Spleen (tissue), 11 donors: Measurements from ENCODE around the gene TACC2. TPM values are rescaled to one million over a fixed set of nuclear protein-coding genes. Genes with fewer than 3 reads are reported as not detected.

ENCODE experiments used
- DNase-seq: peaks from one replicate; pipeline ENCODE4 v3.0.0-alpha.2; 2020
- H3K27ac ChIP-seq, 8 donors: fragments of 200-600 bp; sonication (generic) in 7 of 8; 1 replicate in 4 of 8; 2 replicates in 4 of 8; pipeline versions ENCODE4 v1.5.0 to v1.8.0; 2016 to 2021; ENCODE audit warnings: inconsistent platforms in 4 of 8, mild to moderate bottlenecking in 4 of 8, moderate library complexity in 1 of 8
- H3K27me3 ChIP-seq, 7 donors: fragments of 200-600 bp; sonication (generic) in 6 of 7; replicated peaks in 1 of 7; 1 replicate in 4 of 7; 2 replicates in 3 of 7; pipeline versions ENCODE4 v1.5.0 to v1.8.0; 2016 to 2021; ENCODE audit warnings: inconsistent platforms in 3 of 7, mild to moderate bottlenecking in 1 of 7
- H3K36me3 ChIP-seq, 6 donors: fragments of 200-600 bp; sonication (generic) in 5 of 6; 1 replicate in 4 of 6; 2 replicates in 2 of 6; pipeline versions ENCODE4 v1.5.0 to v1.8.0; 2016 to 2021; ENCODE audit warnings: inconsistent platforms in 2 of 6
- H3K4me1 ChIP-seq, 6 donors: fragments of 200-600 bp; sonication (generic) in 5 of 6; 1 replicate in 3 of 6; 2 replicates in 3 of 6; pipeline versions ENCODE4 v1.5.0 to v1.8.0; 2016 to 2021; ENCODE audit warnings: inconsistent platforms in 3 of 6
- H3K4me3 ChIP-seq, 8 donors: fragments of 200-600 bp; sonication (generic) in 7 of 8; 1 replicate in 4 of 8; 2 replicates in 4 of 8; pipeline versions ENCODE4 v1.5.0 to v1.8.0; 2016 to 2021; ENCODE audit warnings: inconsistent platforms in 4 of 8, mild to moderate bottlenecking in 4 of 8, moderate library complexity in 2 of 8
- H3K9me3 ChIP-seq, 8 donors: fragments of 200-600 bp; sonication (generic) in 7 of 8; 1 replicate in 4 of 8; 2 replicates in 4 of 8; pipeline versions ENCODE4 v1.5.0 to v1.8.0; 2016 to 2021; ENCODE audit warnings: inconsistent platforms in 4 of 8
- POLR2A ChIP-seq, 3 donors: fragments of 450-650 bp; IDR thresholded peaks; one replicate each; pipeline ENCODE4 v1.5.1; 2017; ENCODE audit warnings: antibody characterized with exemption in 3 of 3, mild to moderate bottlenecking in 1 of 3
- POLR2AphosphoS5 ChIP-seq, 3 donors: sonication (generic); formaldehyde crosslinking; IDR thresholded peaks; one replicate each; pipeline ENCODE4 v1.5.1; 2017; ENCODE audit warnings: antibody characterized with exemption in 3 of 3
- WGBS, 5 donors: extraction: QIAGEN DNeasy Blood & Tissue Kit in 3 of 5; methylation state at CpG; one replicate each; pipeline versions ENCODE4 v1.1.5 to v1.1.7; 2013 to 2018; 5-methylcytosine and 5-hydroxymethylcytosine counted together
- intact Hi-C: fragments of 100-400 bp; cut with DNase I; formaldehyde crosslinking; loops from one replicate; pipeline ENCODE4 v1.15.0; 2023; ENCODE audit warnings: low total_unique reads
- polyA plus RNA-seq, 3 donors: library from polyadenylated mRNA; stranded (reverse); fragments of 200-250 nt; gene quantifications; one replicate each; pipeline ENCODE4 v1.2.1, GENCODE V29; 2013
- total RNA-seq, 7 donors: library from RNA; depleted of rRNA in 3 of 7; stranded (reverse); fragments of >200 nt in 3 of 7; fragmentation: NEBNext Ultra II Directional in 4 of 7; extraction: Animal tissue kit (Norgen Biotek cat#: 25700) in 4 of 7; gene quantifications; one replicate each; pipeline versions ENCODE4 v1.1.0 to v1.2.1, GENCODE V29; 2016 to 2021
- TF ChIP-seq, protein P1 (sequence below), 11 experiments: fragments of 200-600 bp in 7 of 11; fragments of 450-650 bp in 4 of 11; sonication (generic) in 4 of 11; IDR thresholded peaks in 8 of 11; conservative IDR thresholded peaks in 3 of 11; 1 replicate in 7 of 11; 2 replicates in 4 of 11; pipeline versions ENCODE4 v1.4.0 to v1.8.0; 2016 to 2021; ENCODE audit warnings: antibody characterized with exemption in 11 of 11, inconsistent platforms in 4 of 11, mild to moderate bottlenecking in 1 of 11
- donor health status: healthy with polysubstance abuse.
- donor health status: DM: no; HTN: no; CAD: no; lungs with moderate emphysema.
- donor health status: DM: no; HTN: no; CAD: no.
- donor health status: Bipolar disorder and iron deficiency.
- donor health status: healthy.
- donor health status: DM: no; HTN: no; CAD: no.
- donor health status: DM: yes; HTN: yes; CAD: no.

TACC2 gene
- total and polyA plus RNA-seq, 10 donors: 2.4 to 13.9 (median 4.5) TPM

DNA sequence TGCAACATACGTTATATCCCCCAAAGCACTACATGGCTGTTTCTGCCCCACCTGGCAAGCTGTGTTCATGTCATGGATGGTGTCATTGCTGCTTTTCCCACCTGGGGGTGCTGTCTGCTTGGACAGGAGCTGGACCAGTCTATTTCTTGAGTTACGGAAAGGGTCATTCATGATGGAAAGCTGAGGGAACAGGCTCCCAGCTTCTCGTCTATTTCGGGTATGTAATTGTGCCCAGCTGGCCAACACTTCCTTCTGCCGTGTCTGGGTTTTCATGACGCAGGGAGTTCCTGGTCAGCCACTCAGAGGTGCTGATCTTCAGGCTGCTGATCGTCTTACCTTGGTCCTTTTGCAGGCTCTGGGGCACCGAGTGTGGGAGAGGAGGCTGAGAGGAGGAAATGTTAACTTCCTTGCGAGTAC, 290.8 kb downstream of the TACC2 start:
- TF ChIP-seq POLR2A (IDR thresholded peaks at IDR 0.05) (no peak), POLR2AphosphoS5 (IDR thresholded peaks at IDR 0.05) (no peak)
- TF ChIP-seq, protein P1, sequence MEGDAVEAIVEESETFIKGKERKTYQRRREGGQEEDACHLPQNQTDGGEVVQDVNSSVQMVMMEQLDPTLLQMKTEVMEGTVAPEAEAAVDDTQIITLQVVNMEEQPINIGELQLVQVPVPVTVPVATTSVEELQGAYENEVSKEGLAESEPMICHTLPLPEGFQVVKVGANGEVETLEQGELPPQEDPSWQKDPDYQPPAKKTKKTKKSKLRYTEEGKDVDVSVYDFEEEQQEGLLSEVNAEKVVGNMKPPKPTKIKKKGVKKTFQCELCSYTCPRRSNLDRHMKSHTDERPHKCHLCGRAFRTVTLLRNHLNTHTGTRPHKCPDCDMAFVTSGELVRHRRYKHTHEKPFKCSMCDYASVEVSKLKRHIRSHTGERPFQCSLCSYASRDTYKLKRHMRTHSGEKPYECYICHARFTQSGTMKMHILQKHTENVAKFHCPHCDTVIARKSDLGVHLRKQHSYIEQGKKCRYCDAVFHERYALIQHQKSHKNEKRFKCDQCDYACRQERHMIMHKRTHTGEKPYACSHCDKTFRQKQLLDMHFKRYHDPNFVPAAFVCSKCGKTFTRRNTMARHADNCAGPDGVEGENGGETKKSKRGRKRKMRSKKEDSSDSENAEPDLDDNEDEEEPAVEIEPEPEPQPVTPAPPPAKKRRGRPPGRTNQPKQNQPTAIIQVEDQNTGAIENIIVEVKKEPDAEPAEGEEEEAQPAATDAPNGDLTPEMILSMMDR (IDR thresholded peaks at IDR 0.05 in 8 of 11, conservative IDR thresholded peaks at IDR 0.05 in 3 of 11): peak in 5 of 11 experiments; percentile 8 to 38 (median 14)
- whole genome bisulfite sequencing, 5 donors: 20 to 32% (median 28%) methylated on average over 9 of the region's 9 CpGs
- H3K27me3 ChIP-seq: peaks cover 0 to 12% (median 0%) of the 10 kb centered on the region in 7 donors
- no peak overlapping the region for H3K27ac ChIP-seq
- no peaks in the 10 kb centered on the region for H3K9me3 ChIP-seq
- intact Hi-C loops: no loop called here
- no peak overlapping the region for H3K4me3 ChIP-seq
- H3K4me1 ChIP-seq: no peaks in the 10 kb centered on the region
- H3K36me3 ChIP-seq: no peaks in the 10 kb centered on the region
- DNase-seq: no peak

DNA sequence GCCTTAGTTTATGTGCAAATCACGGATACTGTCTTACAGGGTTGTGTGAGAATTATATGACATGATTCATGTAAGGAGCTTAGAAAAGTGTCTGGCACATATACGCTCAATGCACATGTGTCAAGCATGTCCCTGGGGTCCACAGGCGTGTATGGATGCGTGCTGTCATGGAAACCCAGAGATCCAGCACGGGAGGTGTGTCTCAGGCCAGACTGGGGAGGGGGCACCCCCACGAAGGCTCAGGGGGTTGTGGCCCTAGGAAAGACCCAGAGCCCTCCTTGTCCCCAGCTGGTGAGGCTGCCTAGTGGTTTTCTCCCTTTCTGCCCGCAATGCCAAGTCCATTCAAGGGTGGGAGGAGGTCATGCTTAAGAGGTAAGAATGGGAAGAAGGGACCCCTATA, 291.2 kb downstream of the TACC2 start:
- intact Hi-C loops: no loop called here
- Histone ChIP-seq H3K9me3 (no peaks in the 10 kb centered on the region), H3K4me1 (no peaks in the 10 kb centered on the region), H3K27me3 (peaks cover 0 to 12% (median 0%) of the 10 kb centered on the region in 7 donors), H3K4me3 (no peak overlapping the region), H3K36me3 (no peaks in the 10 kb centered on the region), H3K27ac (no peak overlapping the region)
- no peak for DNase-seq
- 69 to 75% (median 73%) methylated on average over 7 of the region's 7 CpGs for WGBS, 5 donors
- TF ChIP-seq POLR2AphosphoS5 (IDR thresholded peaks at IDR 0.05): no peak
- TF ChIP-seq POLR2A (IDR thresholded peaks at IDR 0.05): no peak
- TF ChIP-seq, protein P1 (IDR thresholded peaks at IDR 0.05 in 8 of 11, conservative IDR thresholded peaks at IDR 0.05 in 3 of 11): no peak

DNA sequence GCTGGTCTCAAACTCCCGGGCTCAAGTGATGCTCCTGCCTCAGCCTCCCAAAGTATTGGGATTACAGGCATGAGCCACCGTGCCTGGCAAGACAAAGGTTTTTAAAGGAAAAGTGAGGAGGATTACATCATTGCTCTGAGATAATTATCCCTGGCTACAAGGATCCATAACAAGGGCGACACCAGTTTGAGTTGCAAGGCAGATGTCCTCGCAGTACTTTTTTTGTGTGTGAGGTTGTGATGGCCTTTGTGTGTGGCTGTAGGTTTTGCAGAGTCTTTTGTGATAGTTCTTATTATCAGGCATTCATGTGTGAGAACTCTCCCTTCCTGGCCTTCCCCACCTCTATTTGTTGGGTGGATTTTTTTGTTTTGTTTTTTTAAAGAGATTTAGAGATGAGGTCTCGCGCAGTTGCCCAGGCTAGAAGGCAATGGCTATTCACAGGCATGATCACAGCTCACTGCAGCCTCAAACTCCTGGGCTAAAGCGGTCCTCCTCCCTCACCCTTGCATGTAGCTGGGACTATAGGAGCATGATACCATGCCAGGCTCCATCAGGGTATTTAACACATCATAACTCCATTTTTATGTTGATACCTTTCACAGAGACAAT, 292.2 kb downstream of the TACC2 start:
- Histone ChIP-seq H3K4me1 (no peaks in the 10 kb centered on the region), H3K36me3 (no peaks in the 10 kb centered on the region), H3K9me3 (no peaks in the 10 kb centered on the region), H3K4me3 (no peak overlapping the region), H3K27me3 (peaks cover 0 to 12% (median 0%) of the 10 kb centered on the region in 7 donors), H3K27ac (no peak overlapping the region)
- TF ChIP-seq, protein P1 (IDR thresholded peaks at IDR 0.05 in 8 of 11, conservative IDR thresholded peaks at IDR 0.05 in 3 of 11): no peak
- TF ChIP-seq POLR2AphosphoS5 (IDR thresholded peaks at IDR 0.05) (no peak), POLR2A (IDR thresholded peaks at IDR 0.05) (no peak)
- no peak for DNase-seq
- intact Hi-C loops: no loop called here
- WGBS, 5 donors: 87 to 92% (median 90%) methylated on average over 7 of the region's 7 CpGs

DNA sequence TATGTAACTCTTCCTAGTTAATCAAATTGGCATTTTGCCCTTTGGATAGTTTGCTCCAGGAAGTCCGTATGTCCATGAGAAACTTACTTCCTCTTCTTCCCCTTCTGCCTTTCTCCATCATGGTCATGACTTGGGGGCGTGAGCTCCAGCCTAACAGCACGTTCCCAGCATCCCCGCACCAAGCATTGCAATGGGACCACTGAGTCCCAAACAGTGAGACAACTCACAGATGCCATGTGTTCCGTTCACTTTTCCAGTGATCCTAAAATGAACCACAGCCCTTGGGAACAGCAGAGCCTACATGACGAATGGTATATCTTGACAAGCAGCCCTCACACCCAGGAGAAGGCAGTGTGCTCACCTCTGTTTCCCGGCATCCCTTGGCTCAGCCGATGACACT, 292.8 kb downstream of the TACC2 start:
- DNase-seq: no peak
- WGBS, 5 donors: 73 to 79% (median 78%) methylated on average over 8 of the region's 8 CpGs
- Histone ChIP-seq H3K4me3 (no peak overlapping the region), H3K36me3 (no peaks in the 10 kb centered on the region), H3K27ac (no peak overlapping the region), H3K27me3 (peaks cover 0 to 12% (median 0%) of the 10 kb centered on the region in 7 donors), H3K4me1 (no peaks in the 10 kb centered on the region), H3K9me3 (no peaks in the 10 kb centered on the region)
- intact Hi-C loops: no loop called here
- TF ChIP-seq, protein P1 (IDR thresholded peaks at IDR 0.05 in 8 of 11, conservative IDR thresholded peaks at IDR 0.05 in 3 of 11): no peak
- TF ChIP-seq POLR2AphosphoS5 (IDR thresholded peaks at IDR 0.05) (no peak), POLR2A (IDR thresholded peaks at IDR 0.05) (no peak)
